ENCODE results near the gene NUP85.
"Not testable (repeated sequence)": the region's sequence is repeated elsewhere in the genome, so short reads cannot be mapped to it uniquely, and the experiment has no call there.

NUP85 gene

DNA sequence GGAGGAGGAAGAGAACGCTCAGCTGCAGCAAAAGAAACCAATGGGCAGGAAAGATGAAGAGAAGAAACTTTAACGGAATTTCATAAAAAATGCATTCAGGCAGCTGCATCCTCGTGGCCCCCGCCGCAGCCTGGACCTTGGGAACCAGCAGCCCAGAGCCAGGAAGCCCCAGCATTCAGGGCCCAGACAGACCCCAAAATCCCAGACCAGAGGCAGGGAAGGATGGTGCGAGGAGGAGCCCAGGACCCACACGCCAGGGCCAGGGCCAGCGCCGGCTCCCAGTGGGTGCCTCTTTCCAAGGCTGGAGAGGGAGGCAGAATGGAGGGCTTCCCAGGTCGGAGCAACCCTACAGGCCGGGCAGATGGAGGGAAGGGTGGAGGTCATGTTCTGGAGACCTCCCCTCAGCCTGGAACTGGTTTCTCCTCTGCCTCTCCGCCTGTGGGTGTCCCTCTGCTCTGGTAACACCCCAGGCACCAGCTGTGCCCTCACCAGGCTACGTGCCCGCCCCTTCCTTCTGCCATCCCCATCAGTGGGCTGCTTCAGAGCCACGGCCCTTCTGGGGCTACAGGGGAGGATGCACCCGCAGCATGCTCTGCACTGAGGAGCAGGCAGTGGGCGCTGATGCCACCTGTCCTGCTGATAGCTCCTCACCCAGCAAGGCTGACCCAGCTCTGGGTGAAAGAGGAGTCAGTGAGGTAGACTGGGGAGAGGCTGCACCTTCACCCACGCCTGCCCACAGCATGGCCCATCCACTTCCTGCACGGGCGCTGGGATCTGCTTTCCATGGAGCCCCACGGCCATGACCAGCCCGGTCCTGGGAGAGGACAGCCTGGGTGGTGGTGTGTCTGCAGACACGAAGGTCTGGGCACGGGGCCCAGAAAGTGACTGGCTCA, 66.7 kb downstream of the NUP85 start:
- H2BK15ac ChIP-seq (replicated peaks; ENCODE audit: low read depth): no peak overlapping the region
- H3K4me1 ChIP-seq (ENCODE audit: control insufficient read depth, low read depth, low read length): peaks cover 2% of the 10 kb centered on the region
- H4K8ac ChIP-seq (ENCODE audit: low read depth, low read length): no peak overlapping the region
- no peaks in the 10 kb centered on the region for H3K27me3 ChIP-seq (ENCODE audit: insufficient read depth, low read length, poor library complexity)
- H2AK5ac ChIP-seq (ENCODE audit: low read length): no peak overlapping the region
- peaks cover 2% of the 10 kb centered on the region for H3K36me3 ChIP-seq (ENCODE audit: control insufficient read depth, insufficient read depth, low read length)
- H3K79me1 ChIP-seq (ENCODE audit: low read length): no peaks in the 10 kb centered on the region
- no peak overlapping the region for H4K5ac ChIP-seq (ENCODE audit: low read length)
- no peak overlapping the region for H2BK120ac ChIP-seq (ENCODE audit: low read depth, low read length)
- H3K79me2 ChIP-seq (ENCODE audit: control insufficient read depth, insufficient read depth, low read length): no peaks in the 10 kb centered on the region
- H3K23ac ChIP-seq (ENCODE audit: low read length): no peak overlapping the region
- H3K4me2 ChIP-seq (ENCODE audit: low read length): peak overlapping the region; percentile 97
- H3K56ac ChIP-seq (ENCODE audit: low read length): peak overlapping the region; percentile 97
- WGBS (ENCODE audit: extremely low coverage, insufficient coverage, low lambda C conversion rate): no CpG with 5 or more reads among the region's 24 CpGs
- H3K4ac ChIP-seq (ENCODE audit: low read depth, low read length): no peak overlapping the region
- no peak for DNase-seq
- no peak overlapping the region for H3K4me3 ChIP-seq (ENCODE audit: low read length)
- peak overlapping the region; percentile 95 for H3K9ac ChIP-seq (ENCODE audit: low read length)
- no peak overlapping the region for H2BK5ac ChIP-seq (ENCODE audit: low read length)
- no peak overlapping the region for H3K27ac ChIP-seq (ENCODE audit: low read depth, low read length)
- no peak overlapping the region for H3K18ac ChIP-seq (ENCODE audit: low read length)

DNA sequence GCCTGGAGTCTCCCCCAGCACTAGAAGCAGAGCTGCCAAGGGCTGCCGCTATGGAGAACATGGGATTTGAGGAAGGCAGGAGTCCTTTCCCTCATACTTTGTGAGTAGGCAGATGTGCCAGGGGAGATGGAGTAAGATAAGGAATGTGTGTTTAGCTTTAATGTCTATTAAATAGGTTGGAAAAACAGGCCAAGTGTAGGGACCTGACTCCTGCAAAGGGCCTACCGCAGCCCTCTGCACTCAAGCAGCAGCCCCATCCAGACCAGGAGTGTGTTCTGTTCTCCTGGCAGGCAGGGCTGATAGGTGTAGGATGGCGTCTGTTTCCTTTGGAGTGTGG, 67.3 kb downstream of the NUP85 start:
- Histone ChIP-seq H4K5ac (ENCODE audit: low read length) (no peak overlapping the region), H3K27ac (ENCODE audit: low read depth, low read length) (no peak overlapping the region), H3K79me1 (ENCODE audit: low read length) (no peaks in the 10 kb centered on the region), H2AK5ac (ENCODE audit: low read length) (no peak overlapping the region), H3K36me3 (ENCODE audit: control insufficient read depth, insufficient read depth, low read length) (peaks cover 2% of the 10 kb centered on the region), H2BK15ac (replicated peaks; ENCODE audit: low read depth) (no peak overlapping the region), H4K8ac (ENCODE audit: low read depth, low read length) (no peak overlapping the region), H2BK120ac (ENCODE audit: low read depth, low read length) (no peak overlapping the region), H3K4me3 (ENCODE audit: low read length) (no peak overlapping the region), H3K56ac (ENCODE audit: low read length) (no peak overlapping the region), H3K4me1 (ENCODE audit: control insufficient read depth, low read depth, low read length) (peaks cover 2% of the 10 kb centered on the region), H3K4ac (ENCODE audit: low read depth, low read length) (no peak overlapping the region), H2BK5ac (ENCODE audit: low read length) (no peak overlapping the region), H3K4me2 (ENCODE audit: low read length) (no peak overlapping the region), H3K9ac (ENCODE audit: low read length) (no peak overlapping the region), H3K79me2 (ENCODE audit: control insufficient read depth, insufficient read depth, low read length) (no peaks in the 10 kb centered on the region), H3K18ac (ENCODE audit: low read length) (no peak overlapping the region), H3K23ac (ENCODE audit: low read length) (no peak overlapping the region), H3K27me3 (ENCODE audit: insufficient read depth, low read length, poor library complexity) (no peaks in the 10 kb centered on the region)
- WGBS (ENCODE audit: extremely low coverage, insufficient coverage, low lambda C conversion rate): no CpG with 5 or more reads among the region's 3 CpGs
- DNase-seq: no peak

DNA sequence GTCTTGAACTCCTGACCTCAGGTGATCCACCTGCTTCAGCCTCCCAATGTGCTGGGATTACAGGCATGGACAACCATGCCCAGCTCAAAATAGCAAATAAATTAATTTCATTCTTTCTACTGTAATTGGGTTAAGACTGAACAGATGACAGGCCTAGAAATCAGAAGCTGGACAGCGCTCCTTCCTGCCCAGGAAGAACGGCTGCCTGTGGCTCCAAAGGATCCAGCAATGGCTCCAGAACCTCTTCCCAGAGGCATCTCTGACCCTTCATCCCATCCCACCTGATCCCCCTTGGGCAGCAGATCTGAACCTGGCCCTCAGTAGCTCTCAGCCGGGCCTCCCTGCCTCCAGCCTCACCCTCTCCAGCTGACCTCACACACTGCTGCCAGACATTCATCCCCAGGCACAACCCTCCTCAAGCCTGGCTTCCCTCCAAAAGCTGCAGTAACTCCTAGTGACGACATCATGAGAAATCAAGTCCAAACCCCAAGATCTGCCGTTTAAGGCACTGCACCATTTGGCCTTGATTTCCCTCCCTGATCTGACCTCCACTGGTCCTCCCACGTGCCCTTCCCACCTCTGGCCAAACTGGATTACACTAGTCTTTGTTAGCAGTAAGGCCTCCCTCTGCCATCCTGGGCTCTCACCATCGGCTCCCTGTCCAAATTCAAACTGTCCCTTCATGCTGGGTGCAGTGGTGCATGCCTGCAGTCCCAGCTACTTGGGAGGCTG, 68.7 kb downstream of the NUP85 start:
- Histone ChIP-seq H3K27me3 (ENCODE audit: insufficient read depth, low read length, poor library complexity) (no peaks in the 10 kb centered on the region), H3K9ac (ENCODE audit: low read length) (no peak overlapping the region), H3K23ac (ENCODE audit: low read length) (no peak overlapping the region), H4K8ac (ENCODE audit: low read depth, low read length) (no peak overlapping the region), H2BK5ac (ENCODE audit: low read length) (no peak overlapping the region), H3K79me2 (ENCODE audit: control insufficient read depth, insufficient read depth, low read length) (no peaks in the 10 kb centered on the region), H3K56ac (ENCODE audit: low read length) (no peak overlapping the region), H3K18ac (ENCODE audit: low read length) (no peak overlapping the region), H3K4me1 (ENCODE audit: control insufficient read depth, low read depth, low read length) (no peaks in the 10 kb centered on the region), H2BK120ac (ENCODE audit: low read depth, low read length) (no peak overlapping the region), H3K79me1 (ENCODE audit: low read length) (no peaks in the 10 kb centered on the region), H2AK5ac (ENCODE audit: low read length) (no peak overlapping the region), H4K5ac (ENCODE audit: low read length) (no peak overlapping the region), H3K27ac (ENCODE audit: low read depth, low read length) (no peak overlapping the region), H3K4me2 (ENCODE audit: low read length) (no peak overlapping the region), H3K4ac (ENCODE audit: low read depth, low read length) (no peak overlapping the region), H3K36me3 (ENCODE audit: control insufficient read depth, insufficient read depth, low read length) (peaks cover 2% of the 10 kb centered on the region), H3K4me3 (ENCODE audit: low read length) (no peak overlapping the region), H2BK15ac (replicated peaks; ENCODE audit: low read depth) (no peak overlapping the region)
- no CpG with 5 or more reads among the region's 7 CpGs for WGBS (ENCODE audit: extremely low coverage, insufficient coverage, low lambda C conversion rate)
- no peak for DNase-seq

DNA sequence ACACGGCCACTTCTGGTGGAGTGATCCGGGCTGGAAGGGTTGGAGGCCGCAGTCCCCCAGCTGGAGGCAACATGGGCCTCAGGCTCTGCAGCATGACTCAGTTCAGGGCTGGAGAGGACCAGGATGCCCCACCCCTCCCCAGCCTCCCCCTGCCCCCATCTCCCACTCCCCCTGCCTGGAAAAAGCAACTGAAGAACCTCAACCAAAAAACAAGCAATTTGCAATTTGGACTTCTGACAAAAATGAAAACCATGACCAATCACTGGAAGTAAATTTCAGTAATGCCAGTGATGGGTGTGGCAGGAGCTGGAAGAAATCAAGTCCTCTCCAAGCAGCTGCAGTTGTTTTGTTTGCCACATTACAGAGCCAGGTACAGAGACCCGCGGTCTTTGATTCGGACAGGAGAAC, 72.2 kb downstream of the NUP85 start:
- Histone ChIP-seq H3K4ac (ENCODE audit: low read depth, low read length) (no peak overlapping the region), H3K4me3 (ENCODE audit: low read length) (no peak overlapping the region)

GRCh38 chr17:75280189-75280588, 74.7 kb downstream of the NUP85 start:
- not testable (repeated sequence) for H3K4me2 ChIP-seq (ENCODE audit: low read length); H4K5ac ChIP-seq (ENCODE audit: low read length)

More for the DNA sequence above, 72.2 kb downstream of the NUP85 start:
- no peak overlapping the region for H2BK15ac ChIP-seq (replicated peaks; ENCODE audit: low read depth)
- no peak overlapping the region for H3K9ac ChIP-seq (ENCODE audit: low read length)
- no peak overlapping the region for H4K8ac ChIP-seq (ENCODE audit: low read depth, low read length)
- H3K27me3 ChIP-seq (ENCODE audit: insufficient read depth, low read length, poor library complexity): no peaks in the 10 kb centered on the region
- H2BK120ac ChIP-seq (ENCODE audit: low read depth, low read length): no peak overlapping the region
- no peak overlapping the region for H4K5ac ChIP-seq (ENCODE audit: low read length)
- H3K27ac ChIP-seq (ENCODE audit: low read depth, low read length): no peak overlapping the region
- no peak overlapping the region for H2BK5ac ChIP-seq (ENCODE audit: low read length)
- H3K4me2 ChIP-seq (ENCODE audit: low read length): no peak overlapping the region
- H2AK5ac ChIP-seq (ENCODE audit: low read length): no peak overlapping the region
- no peak overlapping the region for H3K18ac ChIP-seq (ENCODE audit: low read length)
- no peak overlapping the region for H3K23ac ChIP-seq (ENCODE audit: low read length)
- H3K36me3 ChIP-seq (ENCODE audit: control insufficient read depth, insufficient read depth, low read length): peaks cover 2% of the 10 kb centered on the region
- H3K4me1 ChIP-seq (ENCODE audit: control insufficient read depth, low read depth, low read length): no peaks in the 10 kb centered on the region
- DNase-seq: peak; percentile 8
- no CpG with 5 or more reads among the region's 6 CpGs for WGBS (ENCODE audit: extremely low coverage, insufficient coverage, low lambda C conversion rate)
- H3K79me1 ChIP-seq (ENCODE audit: low read length): no peaks in the 10 kb centered on the region
- H3K79me2 ChIP-seq (ENCODE audit: control insufficient read depth, insufficient read depth, low read length): no peaks in the 10 kb centered on the region
- H3K56ac ChIP-seq (ENCODE audit: low read length): no peak overlapping the region

More at GRCh38 chr17:75280189-75280588, 74.7 kb downstream of the NUP85 start:
- not testable (repeated sequence) for H3K18ac ChIP-seq (ENCODE audit: low read length); H3K79me1 ChIP-seq (ENCODE audit: low read length); H2BK120ac ChIP-seq (ENCODE audit: low read depth, low read length); H2BK5ac ChIP-seq (ENCODE audit: low read length); H3K4me1 ChIP-seq (ENCODE audit: control insufficient read depth, low read depth, low read length); H3K27me3 ChIP-seq (ENCODE audit: insufficient read depth, low read length, poor library complexity); H3K27ac ChIP-seq (ENCODE audit: low read depth, low read length); H3K4me3 ChIP-seq (ENCODE audit: low read length); H2AK5ac ChIP-seq (ENCODE audit: low read length); DNase-seq; H3K79me2 ChIP-seq (ENCODE audit: control insufficient read depth, insufficient read depth, low read length); H2BK15ac ChIP-seq (replicated peaks; ENCODE audit: low read depth); H3K23ac ChIP-seq (ENCODE audit: low read length); H3K9ac ChIP-seq (ENCODE audit: low read length); H3K56ac ChIP-seq (ENCODE audit: low read length); H3K4ac ChIP-seq (ENCODE audit: low read depth, low read length); H4K8ac ChIP-seq (ENCODE audit: low read depth, low read length); H3K36me3 ChIP-seq (ENCODE audit: control insufficient read depth, insufficient read depth, low read length)
- WGBS (ENCODE audit: extremely low coverage, insufficient coverage, low lambda C conversion rate): no CpG with 5 or more reads among the region's 4 CpGs
